ENCODE data around the gene ZNF576.

DNA sequence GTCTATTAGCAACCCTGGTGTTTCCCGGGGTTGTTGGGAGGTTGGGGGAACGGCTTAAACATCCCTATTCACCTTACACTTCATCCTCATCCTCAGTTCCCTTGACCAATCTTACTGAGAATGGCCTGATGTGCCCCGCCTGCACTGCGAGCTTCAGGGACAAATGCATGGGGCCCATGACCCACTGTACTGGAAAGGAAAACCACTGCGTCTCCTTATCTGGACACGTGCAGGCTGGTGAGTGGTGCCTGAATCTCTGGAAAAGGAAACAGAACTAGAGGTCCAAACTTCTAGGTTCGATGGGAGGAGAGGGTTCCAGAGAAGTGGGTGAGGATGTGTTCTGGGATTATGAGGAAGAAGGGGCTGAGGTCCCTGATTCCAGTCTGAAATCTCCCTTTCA is 14.9 kb upstream of the ZNF576 start:
- TF ChIP-seq CTCF (IDR thresholded peaks at IDR 0.05) (no peak), POLR2A (IDR thresholded peaks at IDR 0.05) (no peak)
